DMS153 treated with DMSO at 0.1 percent for 48 hours (cell line): ENCODE results near the gene SPECC1L.
A peak's percentile ranks its signal among the peaks of the same experiment; 100 is the strongest.
"Not testable (repeated sequence)": the region's sequence is repeated elsewhere in the genome, so short reads cannot be mapped to it uniquely, and the experiment has no call there.

ENCODE experiments used
- DNase-seq: peaks from one replicate; lab custom pipeline; 2025; ENCODE audit not compliant: unreplicated experiment; lab: John Stamatoyannopoulos, UW

The SPECC1L gene

GRCh38 chr22:24247011-24247507 is 23.6 kb upstream of the SPECC1L start:
- no peak for DNase-seq

- DNase-seq = peak; percentile 13
Observed at GRCh38 chr22:24247564-24248344, 22.9 kb upstream of the SPECC1L start.

- not testable (repeated sequence) for DNase-seq
Observed at GRCh38 chr22:24248611-24249010, 22.0 kb upstream of the SPECC1L start.

GRCh38 chr22:24249413-24249812 is 21.2 kb upstream of the SPECC1L start:
- DNase-seq = not testable (repeated sequence)

- not testable (repeated sequence) for DNase-seq
Observed at GRCh38 chr22:24251286-24251685, 19.3 kb upstream of the SPECC1L start.

- DNase-seq = not testable (repeated sequence)
Observed at GRCh38 chr22:24253126-24253525, 17.5 kb upstream of the SPECC1L start.

GRCh38 chr22:24256136-24256535 is 14.5 kb upstream of the SPECC1L start:
- not testable (repeated sequence) for DNase-seq

- DNase-seq = not testable (repeated sequence)
Observed at GRCh38 chr22:24256736-24257135, 13.9 kb upstream of the SPECC1L start.

- DNase-seq = not testable (repeated sequence)
Observed at GRCh38 chr22:24259459-24259858, 11.2 kb upstream of the SPECC1L start.

GRCh38 chr22:24262185-24262749 is 8.4 kb upstream of the SPECC1L start:
- not testable (repeated sequence) for DNase-seq

GRCh38 chr22:24263479-24263878 is 7.2 kb upstream of the SPECC1L start:
- not testable (repeated sequence) for DNase-seq

- not testable (repeated sequence) for DNase-seq
Observed at GRCh38 chr22:24264329-24264896, 6.2 kb upstream of the SPECC1L start.

- DNase-seq = no peak
Observed at GRCh38 chr22:24265734-24266133, 4.9 kb upstream of the SPECC1L start.

GRCh38 chr22:24266495-24266894 is 4.1 kb upstream of the SPECC1L start:
- not testable (repeated sequence) for DNase-seq

- DNase-seq = no peak
Observed at GRCh38 chr22:24271386-24271854, 789 bp downstream of the SPECC1L start.

- not testable (repeated sequence) for DNase-seq
Observed at GRCh38 chr22:24273031-24273430, 2.4 kb downstream of the SPECC1L start.

GRCh38 chr22:24273906-24274305 is 3.3 kb downstream of the SPECC1L start:
- DNase-seq = not testable (repeated sequence)

GRCh38 chr22:24274696-24275405 is 4.2 kb downstream of the SPECC1L start:
- not testable (repeated sequence) for DNase-seq

GRCh38 chr22:24280363-24280762 is 9.7 kb downstream of the SPECC1L start:
- not testable (repeated sequence) for DNase-seq

- no peak for DNase-seq
Observed at GRCh38 chr22:24282401-24282800, 11.8 kb downstream of the SPECC1L start.

GRCh38 chr22:24284747-24285203 is 14.1 kb downstream of the SPECC1L start:
- DNase-seq = no peak
